Measurements from ENCODE around the gene PDIK1L.

PDIK1L gene

GRCh38 chr1:26122988-26123973 lies 11.7 kb downstream of the PDIK1L start:
- DNase-seq (ENCODE audit: low spot score), result peak; percentile 85

- peak; percentile 40 for DNase-seq (ENCODE audit: low spot score)
These were observed 13.1 kb downstream of the PDIK1L start for GRCh38 chr1:26124418-26125331.

GRCh38 chr1:26125382-26125781 lies 13.8 kb downstream of the PDIK1L start:
- DNase-seq (ENCODE audit: low spot score), result peak; percentile 52

- DNase-seq (ENCODE audit: low spot score), result no peak
These were observed 14.3 kb downstream of the PDIK1L start for GRCh38 chr1:26125946-26126320.

- peak; percentile 95 for DNase-seq (ENCODE audit: low spot score)
These were observed 14.9 kb downstream of the PDIK1L start for GRCh38 chr1:26126321-26127084.

- peak; percentile 62 for DNase-seq (ENCODE audit: low spot score)
These were observed 15.9 kb downstream of the PDIK1L start for GRCh38 chr1:26127235-26128163.

GRCh38 chr1:26129778-26130177 lies 18.2 kb downstream of the PDIK1L start:
- DNase-seq (ENCODE audit: low spot score), result no peak

- DNase-seq (ENCODE audit: low spot score), result no peak
These were observed 19.1 kb downstream of the PDIK1L start for GRCh38 chr1:26130695-26131094.

GRCh38 chr1:26132128-26132833 lies 20.7 kb downstream of the PDIK1L start:
- peak; percentile 58 for DNase-seq (ENCODE audit: low spot score)

GRCh38 chr1:26132834-26133167 lies 21.2 kb downstream of the PDIK1L start:
- no peak for DNase-seq (ENCODE audit: low spot score)

- no peak for DNase-seq (ENCODE audit: low spot score)
These were observed 22.8 kb downstream of the PDIK1L start for GRCh38 chr1:26134466-26134865.

GRCh38 chr1:26138974-26139558 lies 27.4 kb downstream of the PDIK1L start:
- DNase-seq (ENCODE audit: low spot score), result no peak

- DNase-seq (ENCODE audit: low spot score), result no peak
These were observed 30.5 kb downstream of the PDIK1L start for GRCh38 chr1:26142159-26142558.

GRCh38 chr1:26145041-26145959 lies 33.7 kb downstream of the PDIK1L start:
- peak; percentile 89 for DNase-seq (ENCODE audit: low spot score)

GRCh38 chr1:26145960-26146294 lies 34.3 kb downstream of the PDIK1L start:
- no peak for DNase-seq (ENCODE audit: low spot score)

GRCh38 chr1:26148887-26149286 lies 37.3 kb downstream of the PDIK1L start:
- DNase-seq (ENCODE audit: low spot score), result no peak

- DNase-seq (ENCODE audit: low spot score), result no peak
These were observed 42.4 kb downstream of the PDIK1L start for GRCh38 chr1:26153966-26154532.

GRCh38 chr1:26154750-26155149 lies 43.1 kb downstream of the PDIK1L start:
- DNase-seq (ENCODE audit: low spot score), result no peak

All from hematopoietic multipotent progenitor cell treated with erythropoietin and hydrocortisone succinate and interleukin-3 and kit ligand, for 15 days (in vitro differentiated cells).